H1 (cell line): ENCODE data around the gene NUP210L. TPM values are rescaled to one million over a fixed set of nuclear protein-coding genes. Genes with fewer than 3 reads are reported as not detected.

Experiments used
- CTCF ChIA-PET: fragments of 300-600 bp; sonication (Branson Sonifier 250); formaldehyde crosslinking; loops from one replicate; lab custom pipeline; 2021; ENCODE audit not compliant: partially characterized antibody; lab: Charles Lee
- POLR2A ChIA-PET: fragments of 300-600 bp; sonication (Branson Sonifier 250); formaldehyde crosslinking; loops from one replicate; lab custom pipeline; 2021; ENCODE audit warnings: inconsistent platforms; ENCODE audit not compliant: partially characterized antibody; lab: Charles Lee
- DNase-seq, 2 experiments: peaks; one replicate each; pipeline versions ENCODE4 v3.0.0 to v3.0.0-alpha.2; 2010 to 2022; ENCODE audit warnings: low spot score in 2 of 2, low read depth in 1 of 2, mixed read lengths in 1 of 2
- FAIRE-seq: peaks from 2 replicates; lab custom pipeline; 2011; peaks lifted over from hg19 to GRCh38; lab: Jason Lieb, UNC
- H2AFZ ChIP-seq: 2 replicates; pipeline ENCODE4 v1.8.1; 2012; ENCODE audit warnings: low read length, inconsistent platforms
- H2AK5ac ChIP-seq: 2 replicates; pipeline ENCODE4 v1.6.1; 2013; ENCODE audit warnings: low read depth, low read length
- H2BK120ac ChIP-seq: replicated peaks from 2 replicates; pipeline ENCODE3; 2013; ENCODE audit warnings: low read depth, low read length, inconsistent platforms
- H2BK12ac ChIP-seq: 2 replicates; pipeline ENCODE4 v1.6.1; 2013; ENCODE audit warnings: low read depth, low read length
- H2BK15ac ChIP-seq: 2 replicates; pipeline ENCODE4 v1.6.1; 2013; ENCODE audit warnings: low read length
- H2BK20ac ChIP-seq: 2 replicates; pipeline ENCODE4 v1.6.1; 2013; ENCODE audit warnings: low read length
- H2BK5ac ChIP-seq: 2 replicates; pipeline ENCODE4 v1.6.1; 2013; ENCODE audit warnings: low read depth, low read length
- H3K14ac ChIP-seq: 2 replicates; pipeline ENCODE4 v1.6.1; 2013; ENCODE audit warnings: inconsistent platforms; ENCODE audit not compliant: insufficient read length
- H3K18ac ChIP-seq: 2 replicates; pipeline ENCODE4 v1.6.1; 2013; ENCODE audit warnings: low read length; ENCODE audit errors: extremely low read depth
- H3K23ac ChIP-seq: 2 replicates; pipeline ENCODE4 v1.6.1; 2013; ENCODE audit warnings: inconsistent platforms; ENCODE audit not compliant: insufficient read length
- H3K23me2 ChIP-seq: 2 replicates; pipeline ENCODE4 v1.6.1; 2013; ENCODE audit warnings: low read depth, low read length
- H3K27ac ChIP-seq: 2 replicates; pipeline ENCODE4 v1.6.1; 2011; ENCODE audit warnings: low read depth, low read length, inconsistent platforms
- H3K27me3 ChIP-seq, 4 experiments: replicated peaks in 1 of 4; 1 replicate in 1 of 4; 2 replicates in 3 of 4; pipeline versions ENCODE4 v1.6.1 to v1.8.1; 2011 to 2013; ENCODE audit warnings: low read length in 3 of 4, mild to moderate bottlenecking in 3 of 4, inconsistent platforms in 2 of 4, mixed read lengths in 2 of 4, moderate library complexity in 1 of 4; ENCODE audit not compliant: control insufficient read depth in 3 of 4, insufficient read depth in 3 of 4; ENCODE audit errors: extremely low read depth in 1 of 4
- H3K36me3 ChIP-seq, 4 experiments: 2 replicates each; pipeline versions ENCODE4 v1.6.1 to v1.8.1; 2011 to 2013; ENCODE audit warnings: mild to moderate bottlenecking in 4 of 4, low read length in 3 of 4, moderate library complexity in 2 of 4, control low read depth in 1 of 4, inconsistent platforms in 1 of 4; ENCODE audit not compliant: insufficient read depth in 4 of 4, control insufficient read depth in 2 of 4
- H3K4ac ChIP-seq: replicated peaks from 2 replicates; pipeline ENCODE3; 2013; ENCODE audit warnings: low read length, low read depth, mixed read lengths, inconsistent platforms; ENCODE audit not compliant: insufficient read length
- H3K4me1 ChIP-seq, 4 experiments: replicated peaks in 1 of 4; 1 replicate in 1 of 4; 2 replicates in 3 of 4; pipeline versions ENCODE4 v1.6.1 to v1.8.1; 2011 to 2013; ENCODE audit warnings: low read length in 3 of 4, inconsistent platforms in 2 of 4, mixed read lengths in 1 of 4; ENCODE audit not compliant: insufficient read depth in 4 of 4, control insufficient read depth in 3 of 4
- H3K4me2 ChIP-seq, 2 experiments: 2 replicates each; pipeline versions ENCODE4 v1.6.1 to v1.8.1; 2011 to 2013; ENCODE audit warnings: low read depth in 2 of 2, low read length in 2 of 2, control low read depth in 1 of 2, inconsistent platforms in 1 of 2, mild to moderate bottlenecking in 1 of 2; ENCODE audit not compliant: insufficient read depth in 1 of 2
- H3K4me3 ChIP-seq, 4 experiments: fragments of 200-600, 300-600 bp in 1 of 4; sonication (generic), shearing (Covaris generic), sonication (Bioruptor Twin) in 1 of 4; 2 replicates each; pipeline versions ENCODE4 v1.5.1 to v1.8.1; 2011 to 2016; ENCODE audit warnings: low read length in 4 of 4, low read depth in 3 of 4, control low read depth in 2 of 4, inconsistent platforms in 2 of 4, mild to moderate bottlenecking in 2 of 4, mixed read lengths in 1 of 4, moderate library complexity in 1 of 4; ENCODE audit not compliant: insufficient read depth in 2 of 4; ENCODE audit errors: extremely low read depth in 1 of 4
- H3K56ac ChIP-seq: replicated peaks from 2 replicates; pipeline ENCODE3; 2013; ENCODE audit warnings: low read depth, mild to moderate bottlenecking, mixed read lengths, low read length, inconsistent platforms; ENCODE audit not compliant: insufficient read length
- H3K79me1 ChIP-seq: 2 replicates; pipeline ENCODE4 v1.6.1; 2013; ENCODE audit warnings: low read depth, low read length, control low read depth
- H3K79me2 ChIP-seq, 2 experiments: 2 replicates each; pipeline versions ENCODE4 v1.6.1 to v1.8.1; 2012 to 2013; ENCODE audit warnings: low read length in 2 of 2, mild to moderate bottlenecking in 2 of 2, inconsistent platforms in 1 of 2; ENCODE audit not compliant: insufficient read depth in 2 of 2, control insufficient read depth in 1 of 2
- H3K9ac ChIP-seq, 4 experiments: replicated peaks in 1 of 4; 1 replicate in 1 of 4; 2 replicates in 3 of 4; pipeline versions ENCODE4 v1.6.1 to v1.8.1; 2011 to 2013; ENCODE audit warnings: low read depth in 3 of 4, low read length in 3 of 4, control low read depth in 2 of 4, mild to moderate bottlenecking in 2 of 4, moderate library complexity in 2 of 4, inconsistent platforms in 1 of 4; ENCODE audit errors: extremely low read depth in 1 of 4
- H3K9me3 ChIP-seq, 2 experiments: 2 replicates each; pipeline versions ENCODE4 v1.6.1 to v1.8.1; 2012 to 2013; ENCODE audit warnings: mild to moderate bottlenecking in 2 of 2, moderate library complexity in 2 of 2, control low read depth in 1 of 2, inconsistent platforms in 1 of 2, low read depth in 1 of 2, low read length in 1 of 2, mixed read lengths in 1 of 2; ENCODE audit not compliant: insufficient read depth in 2 of 2
- H4K20me1 ChIP-seq, 2 experiments: replicated peaks in 1 of 2; 2 replicates each; pipeline versions ENCODE3 to v1.8.1; 2011 to 2013; ENCODE audit warnings: inconsistent platforms in 2 of 2, low read length in 2 of 2, mild to moderate bottlenecking in 1 of 2; ENCODE audit not compliant: insufficient read depth in 2 of 2, control insufficient read depth in 1 of 2
- H4K5ac ChIP-seq: 2 replicates; pipeline ENCODE4 v1.6.1; 2013; ENCODE audit warnings: low read length, low read depth, mixed read lengths, inconsistent platforms; ENCODE audit not compliant: insufficient read length
- H4K8ac ChIP-seq: 2 replicates; pipeline ENCODE4 v1.8.0; 2013; ENCODE audit warnings: mild to moderate bottlenecking, moderate library complexity, low read length, inconsistent platforms; ENCODE audit not compliant: insufficient read depth; ENCODE audit errors: extremely low read depth
- H4K91ac ChIP-seq: replicated peaks from 2 replicates; pipeline ENCODE3; 2013; ENCODE audit warnings: low read length, mixed read lengths, inconsistent platforms; ENCODE audit not compliant: insufficient read length
- BRCA1 ChIP-seq: IDR thresholded peaks from 2 replicates; pipeline ENCODE4 v1.6.1; 2012; ENCODE audit warnings: low read depth, low read length, improper control_type of control experiment
- CBX8 ChIP-seq: fragments of 300-800, 300-1000 bp; sonication (generic); IDR thresholded peaks from 2 replicates; pipeline ENCODE4 v1.7.1; 2016; ENCODE audit warnings: low read depth, low read length, borderline replicate concordance
- CEBPB ChIP-seq: IDR thresholded peaks from 2 replicates; pipeline ENCODE4 v1.6.1; 2012; ENCODE audit warnings: low read depth, low read length
- CHD1 ChIP-seq: IDR thresholded peaks from 2 replicates; pipeline ENCODE4 v1.6.1; 2012; ENCODE audit warnings: low read depth, low read length, improper control_type of control experiment
- CREB1 ChIP-seq: IDR thresholded peaks from 2 replicates; pipeline ENCODE4 v1.6.1; 2012; ENCODE audit warnings: inconsistent platforms
- HDAC2 ChIP-seq, 2 experiments: fragments of 300-600 bp in 1 of 2; sonication (generic) in 1 of 2; IDR thresholded peaks; 2 replicates each; pipeline ENCODE4 v1.6.1; 2011 to 2012; ENCODE audit warnings: low read depth in 2 of 2, low read length in 2 of 2, mild to moderate bottlenecking in 2 of 2, moderate library complexity in 2 of 2, borderline replicate concordance in 1 of 2, inconsistent platforms in 1 of 2
- HDAC6 ChIP-seq: IDR thresholded peaks from one replicate; pipeline ENCODE4 v1.7.1; 2012; ENCODE audit warnings: low read depth, mild to moderate bottlenecking, inconsistent platforms, low read length, moderate library complexity
- JUN ChIP-seq: IDR thresholded peaks from 2 replicates; pipeline ENCODE4 v1.6.1; 2011; ENCODE audit warnings: low read depth, mild to moderate bottlenecking, improper control_type of control experiment, low read length
- KDM1A ChIP-seq: fragments of 200-600, 300-600 bp; sonication (generic); IDR thresholded peaks from 2 replicates; pipeline ENCODE4 v1.7.1; 2016; ENCODE audit warnings: mild to moderate bottlenecking, low read length, borderline replicate concordance
- MAFK ChIP-seq: IDR thresholded peaks from 2 replicates; pipeline ENCODE4 v1.6.1; 2012; ENCODE audit warnings: low read depth, mild to moderate bottlenecking, improper control_type of control experiment, low read length
- POLR2A ChIP-seq, 2 experiments: IDR thresholded peaks; 1 replicate in 1 of 2; 2 replicates in 1 of 2; pipeline ENCODE4 v1.6.1; 2011; ENCODE audit warnings: low read depth in 2 of 2, low read length in 2 of 2, mild to moderate bottlenecking in 2 of 2; ENCODE audit errors: control extremely low read depth in 1 of 2
- RNF2 ChIP-seq: fragments of 200-900, 300-1000 bp; sonication (generic); IDR thresholded peaks from 2 replicates; pipeline ENCODE4 v1.7.1; 2016; ENCODE audit warnings: borderline replicate concordance, low read depth, mild to moderate bottlenecking, antibody characterized with exemption, low read length; ENCODE audit not compliant: poor library complexity, severe bottlenecking; ENCODE audit errors: missing control alignments
- SP4 ChIP-seq: IDR thresholded peaks from 2 replicates; pipeline ENCODE4 v1.6.1; 2012; ENCODE audit warnings: low read length, inconsistent platforms
- TCF12 ChIP-seq: IDR thresholded peaks from 2 replicates; pipeline ENCODE4 v1.6.1; 2011; ENCODE audit warnings: low read depth, mild to moderate bottlenecking, low read length
- WGBS, 2 experiments: shearing (Covaris generic) in 1 of 2; methylation state at CpG; one replicate each; pipeline versions ENCODE4 v1.1.6 to v1.1.7; 2013 to 2015; ENCODE audit warnings: low lambda C conversion rate in 2 of 2, mixed read lengths in 2 of 2, inconsistent platforms in 1 of 2, low coverage in 1 of 2, missing lambda C conversion rate in 1 of 2; ENCODE audit not compliant: insufficient replicate concordance in 2 of 2, insufficient coverage in 1 of 2, insufficient read length in 1 of 2; ENCODE audit errors: extremely low coverage in 1 of 2, missing lambda C conversion rate in 1 of 2; 5-methylcytosine and 5-hydroxymethylcytosine counted together
- polyA plus RNA-seq, 7 experiments: library from polyadenylated mRNA; depleted of rRNA in 3 of 7; stranded (reverse) in 5 of 7; unstranded in 2 of 7; fragments of >200 nt in 5 of 7; fragments of 200-250 nt in 2 of 7; gene quantifications; 1 replicate in 5 of 7; 2 replicates in 1 of 7; 4 replicates in 1 of 7; pipeline versions ENCODE4 v1.2.1 to v1.2.3, GENCODE V29; 2011 to 2013; ENCODE audit warnings: missing spikeins in 2 of 7, mixed read lengths in 2 of 7
- total RNA-seq: library from RNA; stranded (reverse); fragmentation: NEBNext Ultra II Directional; extraction: Animal tissue kit (Norgen Biotek cat#: 25700); gene quantifications from 2 replicates; pipeline ENCODE4 v1.2.1, GENCODE V29; 2021
- TF ChIP-seq, protein P1 (sequence below): IDR thresholded peaks from 2 replicates; pipeline ENCODE4 v1.6.1; 2011; ENCODE audit warnings: low read length, improper control_type of control experiment

Gene NUP210L
- total and polyA plus RNA-seq, 2 of the 8 experiments (the other 6 are each of a cell fraction or from before 2014, with no cell fraction given): not detected

DNA sequence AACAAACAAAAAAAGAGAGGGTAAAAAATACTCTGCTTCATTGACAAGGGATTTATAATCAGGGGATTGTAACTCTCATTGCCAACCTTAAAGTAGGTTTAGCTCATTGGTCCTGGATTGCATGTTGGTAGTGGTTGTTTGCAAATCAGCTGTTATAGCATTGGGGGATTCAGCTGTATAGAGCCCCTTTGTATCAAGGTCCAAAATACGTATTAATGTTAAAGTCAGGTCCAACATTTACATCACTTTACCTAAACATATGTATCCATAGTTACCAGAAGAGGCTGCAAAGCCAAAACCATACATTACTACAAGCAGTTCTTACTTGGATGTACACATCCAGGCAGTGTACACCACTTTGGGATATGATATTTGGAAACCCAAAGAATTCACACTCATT is 134.9 kb downstream of the NUP210L start:
- 83% methylated on average over 1 of the region's 1 CpG; no CpG with 5 or more reads in 1 of the 2 experiments for WGBS, 2 experiments
- FAIRE-seq: no peak
- no peak overlapping the region for H3K27ac ChIP-seq
- no peak for TF ChIP-seq HDAC6
- no peak for TF ChIP-seq SP4
- no peak for TF ChIP-seq CHD1
- TF ChIP-seq, protein P1, sequence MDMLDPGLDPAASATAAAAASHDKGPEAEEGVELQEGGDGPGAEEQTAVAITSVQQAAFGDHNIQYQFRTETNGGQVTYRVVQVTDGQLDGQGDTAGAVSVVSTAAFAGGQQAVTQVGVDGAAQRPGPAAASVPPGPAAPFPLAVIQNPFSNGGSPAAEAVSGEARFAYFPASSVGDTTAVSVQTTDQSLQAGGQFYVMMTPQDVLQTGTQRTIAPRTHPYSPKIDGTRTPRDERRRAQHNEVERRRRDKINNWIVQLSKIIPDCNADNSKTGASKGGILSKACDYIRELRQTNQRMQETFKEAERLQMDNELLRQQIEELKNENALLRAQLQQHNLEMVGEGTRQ: no peak
- no peak for TF ChIP-seq CREB1
- TF ChIP-seq BRCA1: no peak
- no peak for TF ChIP-seq TCF12
- TF ChIP-seq CBX8: no peak
- no peak for TF ChIP-seq CEBPB
- TF ChIP-seq MAFK: no peak
- no peak for TF ChIP-seq HDAC2 (IDR thresholded peaks at IDR 0.05; ENCODE audit: borderline replicate concordance in 1 of 2, low read depth in 2 of 2, low read length in 2 of 2)
- no peak for TF ChIP-seq POLR2A (IDR thresholded peaks at IDR 0.05; ENCODE audit: control extremely low read depth in 1 of 2, low read depth in 2 of 2, low read length in 2 of 2)
- no peak for TF ChIP-seq JUN
- TF ChIP-seq KDM1A: no peak
- no peak for TF ChIP-seq RNF2

More for the DNA sequence above, 134.9 kb downstream of the NUP210L start:
- Histone ChIP-seq H3K4ac (no peak overlapping the region), H3K79me1 (no peaks in the 10 kb centered on the region), H3K23ac (no peak overlapping the region), H3K23me2 (no peaks in the 10 kb centered on the region), H2BK120ac (no peak overlapping the region), H2BK5ac (no peak overlapping the region), H3K27me3 (no peaks in the 10 kb centered on the region), H3K18ac (no peak overlapping the region), H4K8ac (no peak overlapping the region), H3K4me1 (no peaks in the 10 kb centered on the region), H3K9ac (no peak overlapping the region), H3K36me3 (no peaks in the 10 kb centered on the region), H2BK12ac (no peak overlapping the region), H4K20me1 (no peaks in the 10 kb centered on the region), H4K91ac (no peak overlapping the region), H3K4me2 (no peak overlapping the region), H3K9me3 (no peaks in the 10 kb centered on the region), H4K5ac (no peak overlapping the region), H2AK5ac (no peak overlapping the region), H3K79me2 (no peaks in the 10 kb centered on the region), H3K56ac (no peak overlapping the region), H2BK15ac (no peak overlapping the region), H2AFZ (no peak overlapping the region), H3K4me3 (no peak overlapping the region), H3K14ac (no peak overlapping the region), H2BK20ac (no peak overlapping the region)
- DNase-seq: no peak
- ChIA-PET CTCF (no interaction called here), POLR2A (interaction anchor here (1.3 to 5.3 kb wide), 2 partner anchors 9 to 30 kb away, joined by 3 to 40 read pairs; partner anchors contain the start of gene RPS27)
